Stimulated activated CD4-positive, alpha-beta T cell treated with anti-CD3 and anti-CD28 coated beads, TNF-alpha, amount 100 ng/mL, for 4 hours (primary cell): ENCODE data around the gene SFXN1.

ENCODE experiments used
- DNase-seq, 3 experiments: peaks; one replicate each; pipeline ENCODE4 v3.0.0-alpha.2; 2020; ENCODE audit warnings: low read depth in 3 of 3

Gene SFXN1

DNA sequence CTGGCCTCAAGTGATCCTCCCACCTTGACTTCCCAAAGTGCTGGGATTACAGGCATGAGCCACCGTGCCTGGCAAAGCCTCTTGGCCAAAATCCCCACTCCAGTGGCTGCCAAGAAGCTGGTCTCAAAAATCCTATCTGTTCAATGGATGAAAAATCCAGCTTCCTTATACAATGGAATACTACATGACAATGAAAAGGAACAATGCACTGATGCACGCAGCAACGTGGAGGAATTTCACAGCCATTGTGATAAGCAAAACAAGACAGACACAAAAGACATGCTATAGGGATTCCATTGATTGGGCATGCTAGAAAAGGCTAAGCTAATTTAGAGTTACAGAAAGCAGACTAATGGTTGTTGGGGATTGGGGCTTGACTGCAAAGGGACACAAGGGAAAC, 13.1 kb upstream of the SFXN1 start:
- no peak for DNase-seq

DNA sequence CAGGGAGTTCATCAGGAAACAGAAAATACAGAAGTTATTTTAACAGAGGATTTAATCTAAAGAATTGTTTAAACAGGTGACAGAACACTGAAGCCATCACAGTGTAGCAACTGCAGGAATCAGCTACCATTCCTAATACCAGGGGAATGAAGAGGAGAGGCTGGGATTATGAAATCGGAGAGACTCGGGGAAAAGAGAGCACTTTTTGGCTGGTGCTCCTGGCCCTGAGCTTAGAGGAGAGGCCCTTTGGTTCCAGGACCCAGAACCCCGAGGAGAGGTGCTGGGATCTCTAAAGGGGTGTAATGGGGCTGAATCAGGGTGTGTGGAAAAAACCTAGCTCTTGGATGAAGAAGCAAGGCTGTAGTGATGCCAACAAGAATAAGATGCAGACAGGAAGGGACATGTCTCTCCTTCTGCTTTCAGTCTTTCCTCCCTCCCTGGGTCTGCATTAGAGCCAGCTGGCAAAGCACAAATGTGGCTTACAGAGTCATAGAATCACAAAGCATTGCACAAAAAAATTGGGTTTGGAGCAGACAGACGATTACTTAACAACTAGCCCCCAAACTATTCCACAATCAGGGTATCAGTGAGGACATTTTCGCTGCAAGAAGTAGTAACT, 11.6 kb upstream of the SFXN1 start:
- DNase-seq, result no peak

DNA sequence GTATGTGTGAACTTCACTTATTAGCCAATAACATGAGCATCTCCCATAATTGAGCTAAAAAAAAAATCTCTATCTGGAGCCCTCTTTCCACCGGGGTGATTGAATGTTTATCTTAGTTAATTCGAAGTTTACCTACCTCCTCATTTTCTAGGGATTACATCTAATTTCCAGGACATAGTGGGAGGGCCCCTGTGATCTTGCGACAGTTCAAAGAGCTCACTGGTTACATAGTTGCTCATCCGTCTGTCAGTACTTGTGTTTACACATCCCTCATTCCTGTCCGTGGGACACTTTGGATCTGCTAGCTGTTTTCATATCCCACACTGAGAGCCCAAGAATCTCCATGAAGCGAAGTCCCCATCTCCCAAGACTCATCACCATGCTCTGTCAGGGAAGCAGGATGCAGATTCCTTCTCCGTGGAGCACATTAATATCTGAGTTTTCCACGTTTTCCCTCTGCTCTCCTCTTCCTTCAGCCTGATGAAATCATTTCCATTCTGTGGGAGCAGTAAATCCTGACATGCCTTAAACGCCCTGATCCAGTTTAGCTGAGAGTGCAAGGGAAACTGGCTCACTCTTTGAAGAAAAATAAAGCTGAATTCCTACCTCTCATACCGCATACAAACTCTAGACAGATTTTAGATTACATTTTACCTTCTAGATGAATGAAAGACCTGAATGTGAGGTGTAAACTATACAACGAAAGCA, 10.2 kb upstream of the SFXN1 start:
- DNase-seq, result no peak

DNA sequence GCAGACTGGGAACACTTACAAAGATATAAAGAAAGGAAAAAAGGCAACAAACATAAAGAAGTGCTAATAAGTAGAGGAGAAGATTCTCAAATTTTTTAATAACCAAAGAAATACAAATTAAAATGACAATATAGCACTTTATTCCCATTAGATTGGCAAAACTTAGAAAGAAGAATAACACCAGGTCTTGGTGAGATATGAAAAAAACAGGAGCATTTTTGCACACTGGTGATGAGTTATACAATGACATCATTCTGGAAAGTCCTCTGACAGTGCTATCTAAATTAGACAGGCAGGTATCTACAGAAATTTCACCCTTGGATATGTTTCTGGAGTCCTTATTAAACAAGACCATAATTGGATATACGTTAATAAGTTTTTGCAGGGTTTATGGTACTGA, 9.5 kb upstream of the SFXN1 start:
- no peak for DNase-seq

DNA sequence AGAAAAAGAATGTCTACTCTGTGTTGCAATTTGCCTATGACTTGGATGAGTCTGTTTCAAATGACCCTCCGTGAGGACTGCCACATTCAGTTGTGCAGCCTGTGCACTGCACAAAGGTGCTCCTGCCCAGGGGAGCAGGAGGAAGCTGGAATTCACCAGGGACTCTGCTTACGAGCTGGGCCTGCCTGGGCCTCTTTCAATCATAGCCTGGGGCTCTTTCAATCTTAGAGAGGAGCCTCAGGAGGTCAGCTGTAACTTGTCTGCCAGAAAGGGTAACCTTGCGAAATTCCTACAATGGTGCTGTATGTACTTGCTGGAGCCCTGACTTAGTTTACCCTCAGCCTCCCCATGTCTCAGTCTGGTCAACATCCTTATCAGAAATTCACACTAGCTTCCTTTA, 8.4 kb upstream of the SFXN1 start:
- no peak for DNase-seq

DNA sequence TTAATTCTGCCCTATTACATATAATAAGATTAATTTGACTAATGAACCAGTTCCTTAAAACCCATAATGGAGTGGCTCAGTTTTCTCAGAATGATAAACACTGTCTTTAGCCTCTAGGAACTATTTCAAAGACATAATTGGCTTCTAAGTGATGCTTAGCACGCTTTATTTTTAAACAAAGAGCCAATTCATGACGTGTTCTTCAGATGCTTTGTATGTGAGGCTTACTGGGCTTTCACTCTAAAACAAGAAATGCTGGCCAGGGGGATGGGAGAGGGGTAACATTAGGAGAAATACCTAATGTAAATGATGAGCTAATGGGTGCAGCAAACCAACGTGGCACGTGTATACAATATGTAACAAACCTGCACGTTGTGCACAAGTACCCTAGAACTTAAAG, 7.6 kb upstream of the SFXN1 start:
- DNase-seq, result no peak

DNA sequence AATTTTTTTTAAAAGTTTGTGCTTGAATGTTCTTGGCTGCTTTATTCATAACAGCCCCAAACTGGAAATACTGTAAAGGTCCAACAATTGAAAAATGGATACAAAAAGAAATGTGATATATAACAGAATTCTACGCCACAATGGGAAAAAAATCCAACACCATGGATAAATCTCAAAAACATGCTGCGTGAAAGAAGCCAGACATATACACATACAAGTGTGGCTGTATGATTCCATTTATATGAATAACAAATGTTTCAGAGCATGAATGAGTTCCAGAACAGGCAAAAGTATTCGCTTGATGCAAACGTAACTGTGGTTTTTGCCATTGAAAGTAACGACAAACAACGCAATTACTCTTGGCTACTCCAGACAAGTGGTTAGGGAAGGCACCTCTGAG, 7.2 kb upstream of the SFXN1 start:
- no peak for DNase-seq

DNA sequence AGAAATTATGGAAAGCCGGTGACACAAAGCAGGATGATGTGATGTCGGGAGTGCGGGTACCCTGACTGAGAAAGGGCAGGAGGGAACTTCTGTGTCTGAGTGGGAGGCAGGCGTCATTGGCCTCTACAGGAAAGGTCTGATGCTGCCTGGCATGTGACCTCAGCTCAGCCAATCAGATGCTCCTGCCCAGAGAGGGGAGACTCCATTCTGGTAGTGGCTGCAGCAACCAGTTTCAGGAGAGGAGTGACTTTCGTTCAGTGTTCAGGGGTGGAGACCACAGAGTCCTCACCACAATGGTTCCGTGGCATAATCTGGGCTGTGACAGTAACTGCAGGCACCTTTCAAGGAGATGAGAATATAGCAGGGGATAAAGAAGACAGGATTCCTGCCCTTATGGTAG, 6.7 kb upstream of the SFXN1 start:
- no peak for DNase-seq

DNA sequence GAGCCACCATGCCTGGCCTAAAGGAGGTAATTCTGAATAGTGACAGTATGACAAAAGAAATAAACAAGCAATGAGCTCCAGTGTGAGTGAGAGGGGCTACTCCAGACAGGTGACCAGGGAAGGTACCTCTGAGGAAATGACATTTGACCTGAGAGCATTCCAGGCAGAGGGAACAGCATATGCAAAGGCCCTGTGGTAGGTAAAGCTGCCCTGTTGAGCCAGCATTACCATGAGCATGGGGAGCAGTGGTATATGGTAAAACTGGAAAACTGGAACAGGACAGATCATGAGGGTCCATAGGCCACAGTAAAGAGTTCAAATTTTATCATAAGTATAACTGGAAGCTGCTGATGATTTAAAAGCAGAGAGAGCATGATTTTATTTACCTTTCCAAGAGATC, 6.0 kb upstream of the SFXN1 start:
- DNase-seq, result no peak

DNA sequence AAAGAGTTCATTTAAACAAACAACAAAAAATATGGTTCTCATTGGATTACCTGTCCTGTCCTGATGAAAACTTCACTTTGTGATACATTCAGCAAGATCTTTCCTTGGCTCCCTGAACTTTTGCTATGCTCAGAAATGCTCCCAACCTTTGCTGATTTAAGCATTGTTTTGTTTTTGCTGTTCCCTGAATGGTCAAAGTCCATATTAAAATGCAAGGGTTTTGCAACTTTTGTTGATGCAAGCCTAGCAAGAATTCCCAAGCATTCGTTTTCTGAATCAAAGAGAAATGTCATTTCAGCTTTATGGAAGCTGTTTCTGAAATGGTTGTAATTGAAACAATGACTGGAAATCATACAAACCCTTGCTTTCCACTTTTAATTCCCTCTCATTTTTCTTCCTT, 3.1 kb upstream of the SFXN1 start:
- no peak for DNase-seq

DNA sequence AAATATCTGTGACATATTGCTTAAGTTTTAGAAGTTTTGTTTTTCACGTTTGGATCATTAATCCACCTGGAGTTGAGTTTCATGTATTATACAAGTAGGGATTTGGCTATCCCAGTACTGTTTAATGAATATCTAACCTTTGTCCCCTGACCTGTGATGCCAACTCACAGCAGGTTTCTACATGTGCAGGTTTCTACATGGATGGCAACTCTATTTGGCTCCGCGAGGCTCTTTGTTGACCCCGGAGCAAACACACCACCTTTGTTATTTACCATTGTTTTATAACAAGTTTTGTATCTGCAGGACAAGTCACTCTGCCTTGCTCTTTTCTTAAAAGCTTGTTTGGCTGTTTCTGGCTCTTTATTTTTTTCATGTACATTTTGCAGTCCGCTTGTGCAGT, 920 bp upstream of the SFXN1 start:
- no peak for DNase-seq

DNA sequence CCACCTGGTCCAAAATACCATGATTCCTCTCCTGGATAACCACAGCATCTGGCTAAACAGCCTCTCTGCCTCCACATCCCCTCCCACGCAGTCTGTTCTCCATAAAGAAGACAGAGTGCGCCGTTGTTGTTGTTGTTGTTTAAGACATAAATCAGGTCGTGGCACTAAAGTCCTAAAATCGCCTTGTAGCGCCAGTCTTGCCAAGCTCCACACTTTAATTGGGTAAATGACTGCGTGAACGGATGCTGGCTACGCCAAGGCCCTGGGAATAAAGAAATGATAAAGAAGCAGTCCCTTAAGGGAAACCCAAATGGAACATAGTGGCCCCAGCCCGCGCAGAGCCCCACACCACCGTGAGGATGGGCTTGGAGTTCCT, 364 bp upstream of the SFXN1 start:
- DNase-seq, result no peak

DNA sequence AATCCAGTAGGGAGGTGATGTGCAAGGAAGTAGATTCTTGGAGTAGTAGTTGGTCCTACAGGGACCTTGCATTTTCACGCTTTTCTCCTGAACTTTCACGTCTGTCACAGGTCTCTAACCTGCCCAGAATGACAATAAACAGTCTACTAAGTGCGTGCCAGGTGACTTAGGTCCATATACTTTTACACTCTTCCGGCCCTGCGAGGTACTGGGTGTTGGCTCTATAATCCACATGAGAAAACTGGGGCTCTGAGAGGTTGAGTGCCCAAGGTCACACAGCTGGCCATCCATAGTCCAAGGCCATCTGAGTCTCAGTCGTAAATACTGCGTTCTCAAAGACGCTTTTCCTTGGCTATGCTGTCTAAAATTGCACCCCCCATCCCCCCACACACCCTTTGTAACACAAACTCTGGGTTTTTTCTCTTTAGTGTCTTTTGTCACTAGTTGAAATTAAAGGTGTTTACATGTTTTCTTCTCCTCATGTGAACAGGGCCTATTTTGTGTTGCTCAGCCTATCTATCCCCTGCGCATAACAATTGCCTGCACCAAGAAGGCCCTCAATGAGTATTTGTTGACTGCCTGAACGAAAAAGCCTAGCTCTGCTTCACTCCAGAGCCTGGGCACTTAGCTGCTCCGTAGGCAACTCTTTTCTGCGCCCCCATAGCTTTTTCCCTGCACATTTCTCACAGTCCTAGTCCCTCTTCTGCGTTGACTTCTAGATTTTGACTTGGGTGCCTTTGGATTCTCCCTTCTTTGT, 943 bp downstream of the SFXN1 start:
- DNase-seq, result no peak

DNA sequence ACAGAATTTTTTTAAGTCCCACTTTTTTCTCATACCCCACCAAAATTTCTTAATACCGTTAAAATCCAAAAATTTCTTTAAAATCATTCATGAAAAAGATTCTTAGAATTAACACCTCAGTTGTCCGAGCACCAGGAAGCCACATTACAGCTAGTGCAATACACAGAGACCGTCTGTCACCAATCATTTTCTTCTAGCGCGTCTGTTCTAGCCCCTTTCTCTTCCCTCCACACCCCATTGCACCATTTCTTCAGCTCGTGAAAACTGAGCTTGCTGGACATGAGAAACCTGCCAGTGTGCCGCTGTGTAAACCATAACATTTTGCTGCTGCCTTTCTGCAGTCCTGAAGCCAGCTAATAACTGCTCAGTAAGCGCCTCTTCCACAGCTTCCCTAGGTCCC, 5.0 kb downstream of the SFXN1 start:
- DNase-seq, result no peak

DNA sequence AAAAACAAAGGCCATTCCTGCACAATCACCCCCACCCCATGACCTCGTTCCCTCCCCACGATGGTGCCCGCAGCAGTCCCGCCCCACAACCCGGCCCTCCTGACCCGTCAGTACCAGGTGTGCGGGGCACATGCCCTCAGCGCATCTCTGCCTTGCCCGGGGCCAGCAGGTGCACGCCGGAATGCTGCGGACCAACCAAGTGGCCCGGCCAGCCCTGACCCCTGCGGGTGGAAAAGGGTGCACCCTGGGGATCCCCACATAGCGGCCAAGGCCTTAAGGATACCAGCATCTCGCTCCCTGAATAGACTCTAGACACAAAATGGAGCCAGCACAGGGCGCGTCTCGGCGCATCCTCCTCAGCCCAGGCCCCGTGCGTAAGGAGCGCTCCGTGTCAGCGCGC, 6.0 kb downstream of the SFXN1 start:
- DNase-seq, result no peak

DNA sequence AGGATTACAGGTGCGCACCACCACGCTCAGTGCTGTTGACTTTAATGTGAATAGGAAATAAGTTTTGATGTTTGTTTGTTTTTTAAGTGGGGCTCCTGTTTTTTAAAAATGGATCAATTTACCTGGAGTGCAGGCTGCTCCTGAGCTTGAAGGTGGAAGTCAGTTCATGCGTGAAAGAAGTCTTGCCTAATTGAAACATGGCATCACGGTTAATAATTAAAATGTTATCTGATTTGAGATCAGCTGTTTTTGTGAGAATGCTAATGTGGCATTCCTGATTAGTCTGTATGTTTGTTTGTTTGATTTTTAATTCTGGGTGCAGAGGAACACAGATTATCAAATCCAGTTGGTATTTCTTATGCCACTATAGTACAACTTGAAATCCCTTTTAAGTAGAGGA, 6.5 kb downstream of the SFXN1 start:
- DNase-seq, result no peak

DNA sequence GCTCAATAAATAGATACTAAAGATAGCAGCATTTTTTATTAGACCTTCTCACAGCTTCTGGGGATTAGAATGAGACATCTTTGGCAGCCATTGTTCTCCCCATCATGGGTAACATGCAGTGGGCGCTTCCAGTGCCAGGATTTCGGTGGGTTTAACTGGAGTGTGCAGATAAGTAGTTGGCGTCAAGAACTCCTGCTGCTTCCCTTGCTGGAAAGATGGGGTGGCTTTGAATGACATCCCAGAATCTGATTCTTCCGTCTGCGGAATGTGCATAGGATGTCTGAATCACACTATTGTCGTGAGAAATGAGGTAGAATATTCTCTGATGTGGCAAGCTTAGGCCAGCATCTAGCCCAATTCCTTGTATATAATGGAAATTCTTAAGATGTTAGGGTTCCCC, 7.3 kb downstream of the SFXN1 start:
- DNase-seq, result no peak

DNA sequence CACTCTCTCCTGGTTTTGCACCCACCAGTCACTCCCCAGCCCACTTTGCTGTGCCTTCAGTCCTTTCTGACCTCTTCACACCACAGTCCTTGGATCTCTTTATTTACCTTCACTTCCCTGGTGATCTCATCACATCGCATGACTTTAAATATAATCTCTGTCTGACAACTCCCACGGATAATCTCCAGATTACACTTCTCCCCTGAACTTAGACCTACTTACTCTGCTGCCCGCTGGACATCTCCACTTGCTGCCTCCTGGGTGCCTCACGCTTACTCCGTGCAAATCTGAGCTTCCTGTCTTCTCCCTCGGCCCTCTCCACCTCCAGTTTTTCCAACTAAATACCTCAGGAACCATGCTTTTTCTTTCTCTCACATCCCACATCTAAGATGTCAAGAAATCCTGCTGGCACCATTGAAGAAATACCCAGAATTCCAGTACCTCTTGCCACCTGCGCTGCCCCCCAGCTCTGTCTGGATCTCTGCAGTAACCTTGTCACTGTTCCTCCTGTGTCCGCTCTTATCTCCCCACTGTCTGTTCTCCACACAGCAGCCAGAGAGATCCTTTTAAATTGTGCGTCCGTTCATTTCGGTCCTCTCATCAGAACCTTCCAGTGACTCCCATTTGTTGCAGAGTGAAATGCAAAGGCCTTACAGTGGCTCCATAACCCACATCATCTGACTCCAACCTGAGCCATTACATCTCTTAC, 9.3 kb downstream of the SFXN1 start:
- DNase-seq, result no peak

DNA sequence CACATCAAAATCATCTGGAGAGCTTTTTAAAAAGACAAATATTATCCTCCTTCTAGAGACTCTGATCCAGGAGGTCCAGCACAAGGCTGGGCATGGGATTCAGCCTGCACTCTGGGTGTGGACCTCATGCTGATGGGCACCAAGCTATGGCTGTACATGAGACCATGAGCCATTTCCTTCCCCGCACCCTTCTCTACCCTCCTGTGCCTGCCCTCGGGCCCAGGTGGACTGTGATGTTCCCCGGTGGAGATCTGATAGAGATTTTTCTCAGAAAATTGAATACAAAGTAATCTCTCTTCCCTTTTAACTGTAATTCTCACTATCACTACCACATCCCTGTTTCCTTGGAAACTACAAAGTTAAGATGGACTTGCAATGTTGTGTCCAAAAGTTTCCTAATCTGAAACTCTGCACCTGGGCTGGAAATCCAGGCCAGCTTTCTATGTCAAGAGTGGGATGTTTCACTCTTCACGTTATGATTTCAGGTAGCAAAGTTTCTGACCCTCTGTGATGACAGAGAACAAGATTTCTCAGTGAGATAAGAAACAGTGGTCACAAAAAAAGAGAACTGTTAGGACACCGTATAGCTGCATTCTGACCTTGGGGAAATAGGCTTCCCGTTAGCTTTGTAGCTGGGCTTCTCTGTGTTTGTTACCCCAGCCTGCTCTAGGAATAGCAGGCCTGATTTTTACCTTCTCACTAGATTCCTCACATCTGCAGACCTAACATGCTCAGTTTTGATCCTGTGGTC, 11.5 kb downstream of the SFXN1 start:
- no peak for DNase-seq

DNA sequence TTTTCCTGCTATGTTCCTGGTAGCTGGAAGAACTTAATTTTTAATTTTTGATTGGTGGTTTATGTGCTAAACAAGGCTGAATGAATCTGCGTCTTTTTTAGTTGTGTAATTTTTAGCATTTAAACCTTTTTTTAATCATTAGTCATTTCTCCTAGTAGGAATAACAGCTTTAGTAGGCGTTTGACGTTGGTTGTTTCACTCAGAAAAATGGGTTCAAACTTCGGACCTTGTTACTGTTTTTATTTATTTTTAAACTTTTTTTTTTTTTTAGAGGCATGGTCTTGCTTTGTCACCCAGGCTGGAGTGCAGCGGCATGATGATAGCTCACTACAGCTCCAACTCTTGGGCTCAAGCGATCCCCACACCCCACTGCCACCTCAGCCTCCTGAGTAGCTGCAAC, 12.9 kb downstream of the SFXN1 start:
- no peak for DNase-seq

DNA sequence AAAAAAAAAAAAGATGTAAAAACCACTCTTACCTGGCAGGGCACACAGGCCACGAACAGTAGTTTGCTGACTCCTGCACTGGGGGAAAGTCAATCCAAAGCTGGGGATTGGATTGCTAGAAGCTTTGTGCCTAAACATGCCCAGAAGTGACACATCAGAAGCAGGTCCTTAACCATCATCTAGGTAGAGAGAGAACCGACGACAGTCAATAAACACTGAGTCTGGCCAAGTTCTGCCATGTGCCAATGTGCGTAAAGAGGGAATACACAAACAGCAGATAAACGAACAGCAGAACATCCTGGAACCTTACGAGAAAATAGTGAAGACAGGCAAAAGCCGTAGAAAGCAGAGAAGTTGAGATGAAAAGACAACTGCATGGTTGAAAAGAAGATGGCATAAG, 14.9 kb downstream of the SFXN1 start:
- DNase-seq, result no peak

DNA sequence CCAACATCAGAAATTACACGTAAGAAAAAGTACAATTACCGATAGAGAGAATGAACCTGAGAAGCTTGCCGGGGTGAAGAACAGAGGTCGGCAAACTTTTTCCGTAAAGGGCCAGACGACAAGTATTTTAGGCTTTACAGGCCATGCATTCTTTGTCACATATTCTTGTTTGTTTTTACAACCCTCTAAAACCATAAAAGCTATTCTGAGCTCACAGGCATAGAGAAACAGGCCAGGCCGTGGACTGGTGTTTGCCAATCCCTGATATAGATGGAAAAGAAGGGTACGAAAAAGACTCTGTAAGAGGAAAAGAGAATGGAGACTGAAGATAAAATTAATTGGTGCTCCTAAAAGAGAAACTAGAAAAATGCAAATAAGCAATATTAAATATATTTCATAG, 15.4 kb downstream of the SFXN1 start:
- no peak for DNase-seq
